GM23338 (cell line): ENCODE results near the gene ZDHHC23. TPM values are rescaled to one million over a fixed set of nuclear protein-coding genes. Genes with fewer than 3 reads are reported as not detected.

ENCODE experiments used
- ATAC-seq: fragments of 200-7000 bp; cut with Tn5 transposase; 3 replicates; pipeline ENCODE4 v1.9.1; 2020
- DNase-seq: peaks from one replicate; pipeline ENCODE4 v3.0.0-alpha.2; 2015; ENCODE audit warnings: low spot score
- H2AFZ ChIP-seq: fragments of 200-600 bp; sonication (generic); 2 replicates; pipeline ENCODE4 v1.8.0; 2016; ENCODE audit warnings: antibody characterized with exemption, mild to moderate bottlenecking, moderate library complexity
- H3F3A ChIP-seq: fragments of 200-600 bp; sonication (generic); replicated peaks from 2 replicates; pipeline ENCODE4 v1.8.0; 2017; ENCODE audit warnings: antibody characterized with exemption, mixed run types, low read depth
- H3K27ac ChIP-seq: fragments of 200-600 bp; sonication (generic); 2 replicates; pipeline ENCODE4 v1.6.1; 2016; ENCODE audit warnings: low read depth
- H3K27me3 ChIP-seq: fragments of 200-600 bp; sonication (generic); 2 replicates; pipeline ENCODE4 v1.8.0; 2016; ENCODE audit warnings: mild to moderate bottlenecking, mixed run types, moderate library complexity; ENCODE audit not compliant: insufficient read depth
- H3K36me3 ChIP-seq: fragments of 200-600 bp; sonication (generic); 2 replicates; pipeline ENCODE4 v1.8.0; 2016; ENCODE audit warnings: mild to moderate bottlenecking; ENCODE audit not compliant: insufficient read depth
- H3K4me1 ChIP-seq: fragments of 200-600 bp; sonication (generic); 2 replicates; pipeline ENCODE4 v1.8.0; 2016; ENCODE audit warnings: mild to moderate bottlenecking, moderate library complexity; ENCODE audit not compliant: insufficient read depth
- H3K4me2 ChIP-seq: fragments of 200-600 bp; sonication (generic); 2 replicates; pipeline ENCODE4 v1.7.1; 2017; ENCODE audit warnings: mixed run types
- H3K4me3 ChIP-seq: fragments of 200-600 bp; sonication (generic); 2 replicates; pipeline ENCODE4 v1.6.1; 2016; ENCODE audit warnings: mixed run types
- H3K79me2 ChIP-seq: fragments of 200-600 bp; sonication (generic); replicated peaks from 2 replicates; pipeline ENCODE4 v1.8.0; 2017; ENCODE audit warnings: mild to moderate bottlenecking; ENCODE audit not compliant: insufficient read depth
- H3K9me2 ChIP-seq: fragments of 200-600 bp; sonication (generic); 2 replicates; pipeline ENCODE4 v1.8.0; 2017; ENCODE audit not compliant: insufficient read depth
- H4K20me1 ChIP-seq: fragments of 200-600 bp; sonication (generic); replicated peaks from 2 replicates; pipeline ENCODE4 v1.8.0; 2017; ENCODE audit warnings: mild to moderate bottlenecking; ENCODE audit not compliant: insufficient read depth
- H3K27ac Mint-ChIP-seq: 2 replicates; pipeline ENCODE4 v1.8.0; 2020; ENCODE audit warnings: inconsistent platforms, mild to moderate bottlenecking, moderate library complexity, mixed read lengths
- H3K27me3 Mint-ChIP-seq: 3 replicates; pipeline ENCODE4 v1.8.0; 2022; ENCODE audit warnings: low read depth, mild to moderate bottlenecking, moderate library complexity, mixed read lengths, inconsistent platforms; ENCODE audit not compliant: insufficient read depth, poor library complexity
- H3K36me3 Mint-ChIP-seq: 3 replicates; pipeline ENCODE4 v1.8.0; 2021; ENCODE audit warnings: low read depth, mild to moderate bottlenecking, inconsistent platforms, moderate library complexity, mixed read lengths
- H3K4me1 Mint-ChIP-seq: 3 replicates; pipeline ENCODE4 v1.8.0; 2020; ENCODE audit warnings: mild to moderate bottlenecking, inconsistent platforms, mixed read lengths
- H3K4me3 Mint-ChIP-seq: 3 replicates; pipeline ENCODE4 v1.8.0; 2021; ENCODE audit warnings: moderate library complexity, mild to moderate bottlenecking, inconsistent platforms, mixed read lengths
- H3K9me3 Mint-ChIP-seq: 3 replicates; pipeline ENCODE4 v1.8.0; 2020; ENCODE audit warnings: moderate library complexity, mild to moderate bottlenecking, inconsistent platforms, mixed read lengths
- CREB1 ChIP-seq: fragments of 250-450 bp; sonication (Bioruptor Pico); IDR thresholded peaks from 2 replicates; pipeline ENCODE4 v1.5.0; 2020; ENCODE audit warnings: low read depth, mild to moderate bottlenecking, moderate library complexity
- CTCF ChIP-seq, 2 experiments: fragments of 200-600 bp in 1 of 2; sonication (generic) in 1 of 2; conservative IDR thresholded peaks; 2 replicates each; pipeline versions ENCODE4 v1.5.1 to v1.6.1; 2016 to 2017; ENCODE audit warnings: antibody characterized with exemption in 2 of 2, low read depth in 2 of 2, mild to moderate bottlenecking in 2 of 2, moderate library complexity in 1 of 2
- ETS1 ChIP-seq: IDR thresholded peaks from 2 replicates; pipeline ENCODE4 v1.6.1; 2016; ENCODE audit warnings: antibody characterized with exemption
- EZH2 ChIP-seq: fragments of 200-600 bp; sonication (generic); IDR thresholded peaks from one replicate; pipeline ENCODE4 v1.8.0; 2017; ENCODE audit warnings: antibody characterized with exemption, mild to moderate bottlenecking, low read depth; ENCODE audit not compliant: unreplicated experiment
- EZH2phosphoT487 ChIP-seq: fragments of 200-600 bp; sonication (generic); IDR thresholded peaks from one replicate; pipeline ENCODE4 v1.8.1; 2018; ENCODE audit warnings: antibody characterized with exemption; ENCODE audit not compliant: unreplicated experiment
- NANOG ChIP-seq: IDR thresholded peaks from 2 replicates; pipeline ENCODE4 v1.6.1; 2016; ENCODE audit warnings: antibody characterized with exemption, borderline replicate concordance
- ZNF331 ChIP-seq: fragments of 250-450 bp; sonication (Bioruptor Pico); IDR thresholded peaks from 2 replicates; pipeline ENCODE4 v1.5.0; 2020; ENCODE audit warnings: low read depth, mild to moderate bottlenecking, moderate library complexity
- ZNF462 ChIP-seq: fragments of 250-450 bp; sonication (Bioruptor Pico); IDR thresholded peaks from 2 replicates; pipeline ENCODE4 v1.5.0; 2020; ENCODE audit warnings: mild to moderate bottlenecking, moderate library complexity
- polyA plus RNA-seq: library from polyadenylated mRNA; unstranded; fragments of >200 nt; fragmentation: Nextera tagmentation; extraction: Ambion mirVana; gene quantifications from 2 replicates; pipeline ENCODE4 v1.2.1, GENCODE V29; 2016
- total RNA-seq: library from RNA; depleted of rRNA; stranded (reverse); fragments of >200 nt; shearing (Covaris generic); gene quantifications from 2 replicates; pipeline ENCODE4 v1.2.3, GENCODE V29; 2014

The ZDHHC23 gene
- total and polyA plus RNA-seq, 2 experiments from 2014 or later = 3.5 to 14.5 TPM

GRCh38 chr3:113914646-113915045, 33.2 kb upstream of the ZDHHC23 start:
- no peak overlapping the region for H2AFZ ChIP-seq
- ATAC-seq = no peak
- TF ChIP-seq NANOG = no peak
- no peak for TF ChIP-seq ZNF331 (CRISPR knock-in tag)
- TF ChIP-seq CREB1 (CRISPR knock-in tag) = no peak
- TF ChIP-seq EZH2phosphoT487 = no peak
- TF ChIP-seq EZH2 = no peak
- no peak for TF ChIP-seq CTCF (conservative IDR thresholded peaks at IDR 0.05; ENCODE audit: low read depth in 2 of 2)
- no peak for TF ChIP-seq ZNF462
- TF ChIP-seq ETS1 = no peak

More at GRCh38 chr3:113914646-113915045, 33.2 kb upstream of the ZDHHC23 start:
- H4K20me1 ChIP-seq = no peaks in the 10 kb centered on the region
- H3K36me3 Mint-ChIP-seq = no peaks in the 10 kb centered on the region
- H3K9me2 ChIP-seq = no peaks in the 10 kb centered on the region
- no peaks in the 10 kb centered on the region for H3K79me2 ChIP-seq
- no peaks in the 10 kb centered on the region for H3K9me3 Mint-ChIP-seq
- no peak overlapping the region for H3K4me2 ChIP-seq
- H3F3A ChIP-seq = no peaks in the 10 kb centered on the region
- no peak overlapping the region for H3K4me3 ChIP-seq
- no peaks in the 10 kb centered on the region for H3K27me3 ChIP-seq
- H3K27ac ChIP-seq = no peak overlapping the region
- H3K36me3 ChIP-seq = no peaks in the 10 kb centered on the region
- H3K27ac Mint-ChIP-seq = no peak overlapping the region
- H3K4me1 Mint-ChIP-seq = peaks cover 4% of the 10 kb centered on the region; the same call in 1 of the 3 replicates
- DNase-seq = no peak
- no peak overlapping the region for H3K4me3 Mint-ChIP-seq
- H3K4me1 ChIP-seq = no peaks in the 10 kb centered on the region
- peaks cover 2% of the 10 kb centered on the region for H3K27me3 Mint-ChIP-seq
